ENCODE measurements around the gene SETDB2.

- TF ChIP-seq EZH2phosphoT487 (IDR thresholded peaks at IDR 0.05; ENCODE audit: borderline replicate concordance) (no peak), CTCF (conservative IDR thresholded peaks at IDR 0.05; ENCODE audit: low read length) (no peak)
Measured at GRCh38 chr13:49533011-49533410, 88.9 kb downstream of the SETDB2 start.
